ENCODE measurements around the gene HCFC1R1. TPM values are rescaled to one million over a fixed set of nuclear protein-coding genes. Genes with fewer than 3 reads are reported as not detected.

Gene HCFC1R1
- 34.7 and 54.9 TPM in 2 replicates for polyA plus RNA-seq (2012; rRNA removed)
- 28.1 and 29.7 TPM in 2 replicates for polyA plus RNA-seq (2012; cell fraction: cytosol; rRNA removed)
- polyA plus RNA-seq (2012; cell fraction: nucleus; rRNA removed): 22.2 and 40.4 TPM in 2 replicates

GRCh38 chr16:3023669-3024478 lies at the start of gene HCFC1R1, which contains the start of gene THOC6:
HCFC1R1 (minus strand) TSS chr16:3023942; CDS start chr16:3023941, 1 bp downstream.
THOC6 (plus strand) TSS chr16:3024035; CDS start chr16:3024327, 292 bp downstream.
- Histone ChIP-seq H3K27ac (ENCODE audit: low read depth in 2 of 2, low read length in 1 of 2) (peak within 1 kb of the TSS; percentile 94 to 99), H3K36me3 (replicated peaks in 1 of 2; ENCODE audit: control insufficient read depth in 1 of 2, insufficient read depth in 2 of 2, low read length in 1 of 2) (peaks cover 21 to 26% of the 10 kb centered on the region in 2 experiments), H3K4me2 (peak within 1 kb of the TSS; percentile 99), H4K20me1 (ENCODE audit: insufficient read depth) (peaks cover 17% of the 10 kb centered on the region), H3K27me3 (ENCODE audit: insufficient read depth) (no peaks in the 10 kb centered on the region), H3K4me3 (ENCODE audit: low read depth in 2 of 2, low read length in 1 of 2) (peak within 1 kb of the TSS; percentile 80 to 88), H3K79me2 (ENCODE audit: insufficient read depth) (peaks cover 11% of the 10 kb centered on the region; the same call in 1 of the 2 replicates), H3K9me3 (no peaks in the 10 kb centered on the region), H3K9me2 (no peaks in the 10 kb centered on the region), H3K4me1 (ENCODE audit: control insufficient read depth in 1 of 2, insufficient read depth in 2 of 2, low read depth in 1 of 2, low read length in 1 of 2) (peaks cover 8 to 30% of the 10 kb centered on the region in 2 experiments; a peak in 3 of 4 replicates), H3K9ac (peak within 1 kb of the TSS; percentile 100), H3F3A (replicated peaks; ENCODE audit: insufficient read depth) (peaks cover 53% of the 10 kb centered on the region), H2AFZ (ENCODE audit: low read depth) (no peak within 1 kb of the TSS)
- peak; percentile 92 for DNase-seq
- POLR2A ChIA-PET: interaction anchor here (0.6 kb wide), 1 partner anchor 28 kb away, joined by 3 read pairs; no protein-coding TSS in a partner anchor
- CTCF ChIA-PET: interaction anchor here (0.7 to 8.5 kb wide), 5 partner anchors 7 to 67 kb away, joined by 3 to 111 read pairs (median 4); no protein-coding TSS in a partner anchor
- WGBS (ENCODE audit: low lambda C conversion rate): under 1% methylated on average over 48 of the region's 69 CpGs
- no peak for TF ChIP-seq TCF12 (IDR thresholded peaks at IDR 0.05)
- no peak for TF ChIP-seq RFX5 (IDR thresholded peaks at IDR 0.05; ENCODE audit: low read length)
- TF ChIP-seq RCOR1 (IDR thresholded peaks at IDR 0.05; ENCODE audit: low read length): no peak
- TF ChIP-seq FOXM1 (IDR thresholded peaks at IDR 0.05; ENCODE audit: low read depth): no peak; the same call in 1 of the 2 replicates
- TF ChIP-seq FOXJ3 (CRISPR knock-in tag; IDR thresholded peaks at IDR 0.05): no peak
- TF ChIP-seq PBX3 (IDR thresholded peaks at IDR 0.05): peak; percentile 84
- peak; percentile 78; the same call in 1 of the 2 replicates for TF ChIP-seq MXI1 (IDR thresholded peaks at IDR 0.05; ENCODE audit: low read depth, low read length)
- peak; percentile 59; the same call in 1 of the 2 replicates for TF ChIP-seq USF2 (IDR thresholded peaks at IDR 0.05; ENCODE audit: borderline replicate concordance, low read depth, low read length)
- no peak for TF ChIP-seq SMC3 (IDR thresholded peaks at IDR 0.05; ENCODE audit: low read depth, low read length)
- TF ChIP-seq NRF1 (IDR thresholded peaks at IDR 0.05; ENCODE audit: low read depth, low read length): peak; percentile 63
- TF ChIP-seq NFIC (IDR thresholded peaks at IDR 0.05; ENCODE audit: borderline replicate concordance): no peak; the same call in 1 of the 2 replicates
- no peak; the same call in 1 of the 2 replicates for TF ChIP-seq YY1 (IDR thresholded peaks at IDR 0.05; ENCODE audit: low read depth)
- TF ChIP-seq MAX (IDR thresholded peaks at IDR 0.05; ENCODE audit: low read depth): peak; percentile 82; the same call in 1 of the 2 replicates
- peak; percentile 75; the same call in 1 of the 2 replicates for TF ChIP-seq SIN3A (IDR thresholded peaks at IDR 0.05; ENCODE audit: borderline replicate concordance, low read depth, low read length)
- no peak for TF ChIP-seq EZH2phosphoT487 (IDR thresholded peaks at IDR 0.05; ENCODE audit: borderline replicate concordance, low read depth)
- TF ChIP-seq MEF2A (IDR thresholded peaks at IDR 0.05; ENCODE audit: borderline replicate concordance, low read depth): no peak
- TF ChIP-seq RAD21 (IDR thresholded peaks at IDR 0.05; ENCODE audit: low read length): no peak
- TF ChIP-seq REST (IDR thresholded peaks at IDR 0.05; ENCODE audit: low read depth, low read length): peak; percentile 38; the same call in 1 of the 2 replicates
- TF ChIP-seq TEAD4 (IDR thresholded peaks at IDR 0.05; ENCODE audit: borderline replicate concordance, insufficient read depth): peak; percentile 74
- TF ChIP-seq POLR2AphosphoS5 (IDR thresholded peaks at IDR 0.05; ENCODE audit: low read depth, low read length): peak; percentile 91
- TF ChIP-seq EP300 (IDR thresholded peaks at IDR 0.05; ENCODE audit: borderline replicate concordance in 1 of 2, low read depth in 1 of 2, low read length in 1 of 2): no peak; a peak in 1 of 4 replicates
- TF ChIP-seq ZBTB33 (IDR thresholded peaks at IDR 0.05; ENCODE audit: borderline replicate concordance, low read depth): peak; percentile 94
